Measurements from ENCODE around the gene SUGCT.

The SUGCT gene

GRCh38 chr7:40483630-40484029 lies 348.8 kb downstream of the SUGCT start:
- TF ChIP-seq CTCF (IDR thresholded peaks at IDR 0.05; ENCODE audit: low read depth, low read length, missing control alignments): peak; percentile 33
- Histone ChIP-seq H3K27ac (no peak overlapping the region), H3K4me3 (ENCODE audit: low read depth, low read length) (no peak overlapping the region), H3K27me3 (replicated peaks) (no peaks in the 10 kb centered on the region), H3K36me3 (replicated peaks) (no peaks in the 10 kb centered on the region)
- no peak for DNase-seq
- in situ Hi-C loops (cut with HindIII; ENCODE audit: low pct_ligation_motif_present, low sequenced_read_pairs): no loop called here

- DNase-seq: no peak
- Histone ChIP-seq H3K27me3 (replicated peaks) (no peaks in the 10 kb centered on the region), H3K36me3 (replicated peaks) (no peaks in the 10 kb centered on the region), H3K4me3 (ENCODE audit: low read depth, low read length) (no peak overlapping the region), H3K27ac (no peak overlapping the region)
- TF ChIP-seq CTCF (IDR thresholded peaks at IDR 0.05; ENCODE audit: low read depth, low read length, missing control alignments): peak; percentile 4
- in situ Hi-C loops (cut with HindIII; ENCODE audit: low pct_ligation_motif_present, low sequenced_read_pairs): no loop called here
Observed at GRCh38 chr7:40489844-40490602, 355.2 kb downstream of the SUGCT start.

- Histone ChIP-seq H3K27me3 (replicated peaks) (no peaks in the 10 kb centered on the region), H3K27ac (no peak overlapping the region), H3K36me3 (replicated peaks) (no peaks in the 10 kb centered on the region), H3K4me3 (ENCODE audit: low read depth, low read length) (no peak overlapping the region)
- DNase-seq: no peak
- in situ Hi-C loops (cut with HindIII; ENCODE audit: low pct_ligation_motif_present, low sequenced_read_pairs): no loop called here
- no peak for TF ChIP-seq CTCF (IDR thresholded peaks at IDR 0.05; ENCODE audit: low read depth, low read length, missing control alignments)
Observed at GRCh38 chr7:40490603-40490924, 355.8 kb downstream of the SUGCT start.

GRCh38 chr7:40492946-40493345 lies 358.1 kb downstream of the SUGCT start:
- no peak for DNase-seq
- no peak for TF ChIP-seq CTCF (IDR thresholded peaks at IDR 0.05; ENCODE audit: low read depth, low read length, missing control alignments)
- H3K27me3 ChIP-seq (replicated peaks): no peaks in the 10 kb centered on the region
- H3K27ac ChIP-seq: no peak overlapping the region
- H3K36me3 ChIP-seq (replicated peaks): no peaks in the 10 kb centered on the region
- H3K4me3 ChIP-seq (ENCODE audit: low read depth, low read length): no peak overlapping the region
- in situ Hi-C loops (cut with HindIII; ENCODE audit: low pct_ligation_motif_present, low sequenced_read_pairs): no loop called here

- Histone ChIP-seq H3K4me3 (ENCODE audit: low read depth, low read length) (no peak overlapping the region), H3K27me3 (replicated peaks) (no peaks in the 10 kb centered on the region), H3K36me3 (replicated peaks) (no peaks in the 10 kb centered on the region), H3K27ac (no peak overlapping the region)
- no peak for TF ChIP-seq CTCF (IDR thresholded peaks at IDR 0.05; ENCODE audit: low read depth, low read length, missing control alignments)
- DNase-seq: peak; percentile 53
- in situ Hi-C loops (cut with HindIII; ENCODE audit: low pct_ligation_motif_present, low sequenced_read_pairs): no loop called here
Observed at GRCh38 chr7:40493609-40494051, 358.8 kb downstream of the SUGCT start.
